ENCODE data around the gene VIPAS39. TPM values are rescaled to one million over a fixed set of nuclear protein-coding genes. Genes with fewer than 3 reads are reported as not detected.

The VIPAS39 gene
- total and polyA plus RNA-seq, 7 experiments from 2014 or later, result 10.5 to 21.2 (median 17.3) TPM

- intact Hi-C loops (cut with micrococcal nuclease), result loop anchor here (5.0 to 10.0 kb wide), 4 partner anchors 157 to 1307 kb away; partner anchors contain the start of gene GPATCH2L (in 1 of the 2)
- H3K27me3 Mint-ChIP-seq, result no peaks in the 10 kb centered on the region
- peak overlapping the region; percentile 96 to 100 (median 100) for H3K4me3 Mint-ChIP-seq
- ATAC-seq (no peak), DNase-seq (peak in 8 of 9 donors; percentile 23 to 59 (median 47))
- peaks cover 3 to 34% (median 25%) of the 10 kb centered on the region in 5 donors for H3K36me3 Mint-ChIP-seq
- peaks cover 6 to 51% (median 16%) of the 10 kb centered on the region in 3 experiments for H3K36me3 ChIP-seq (ENCODE audit: control insufficient read depth in 2 of 3, insufficient read depth in 3 of 3, low read length in 3 of 3)
- POLR2A ChIA-PET, result interaction anchor here (0.6 to 1.9 kb wide), 5 partner anchors 82 to 301 kb away, joined by 3 to 7 read pairs (median 3); partner anchors contain the start of genes GSTZ1, POMT2, SAMD15 and TMED8
- peaks cover 22 to 57% (median 47%) of the 10 kb centered on the region in 7 donors for H3K4me1 Mint-ChIP-seq
- peaks cover 0 to 2% (median 0%) of the 10 kb centered on the region in 11 donors for H3K9me3 Mint-ChIP-seq
- CTCF ChIA-PET, result interaction anchor here (0.8 to 1.5 kb wide), 2 partner anchors 143 to 287 kb away, joined by 3 to 6 read pairs; no protein-coding TSS in a partner anchor
- H3K27ac ChIP-seq (ENCODE audit: low read depth, low read length), result peak overlapping the region; percentile 82
- peak overlapping the region; percentile 66 to 100 (median 97) for H3K27ac Mint-ChIP-seq
- no peaks in the 10 kb centered on the region for H3K27me3 ChIP-seq (ENCODE audit: control insufficient read depth in 2 of 2, insufficient read depth in 2 of 2, low read length in 2 of 2)
- peaks cover 20 to 26% of the 10 kb centered on the region in 2 donors for H3K4me1 ChIP-seq (ENCODE audit: control insufficient read depth in 2 of 2, insufficient read depth in 2 of 2, low read length in 2 of 2)
- no peaks in the 10 kb centered on the region for H3K9me3 ChIP-seq (ENCODE audit: control insufficient read depth in 2 of 3, low read length in 3 of 3)
- peak overlapping the region; percentile 100 for H3K4me3 ChIP-seq (ENCODE audit: low read length)
Observed at GRCh38 chr14:77459072-77459723, 1.8 kb upstream of the VIPAS39 start.

GRCh38 chr14:77458249-77458950 lies 999 bp upstream of the VIPAS39 start:
- Mint-ChIP-seq H3K9me3 (peaks cover 0 to 2% (median 0%) of the 10 kb centered on the region in 11 donors), H3K36me3 (peaks cover 3 to 29% (median 21%) of the 10 kb centered on the region in 5 donors), H3K27me3 (no peaks in the 10 kb centered on the region), H3K4me1 (peaks cover 22 to 61% (median 47%) of the 10 kb centered on the region in 7 donors), H3K4me3 (peak overlapping the region; percentile 96 to 100 (median 100)), H3K27ac (peak overlapping the region; percentile 94 to 100 (median 99))
- peaks cover 20 to 26% of the 10 kb centered on the region in 2 donors for H3K4me1 ChIP-seq (ENCODE audit: control insufficient read depth in 2 of 2, insufficient read depth in 2 of 2, low read length in 2 of 2)
- POLR2A ChIA-PET, result interaction anchor here (1.0 to 1.9 kb wide), 4 partner anchors 81 to 248 kb away, joined by 3 to 7 read pairs (median 4); partner anchors contain the start of genes GSTZ1, POMT2, SAMD15 and SPTLC2
- H3K4me3 ChIP-seq (ENCODE audit: low read length), result peak overlapping the region; percentile 100
- peaks cover under 1 to 43% (median 16%) of the 10 kb centered on the region in 3 experiments for H3K36me3 ChIP-seq (ENCODE audit: control insufficient read depth in 2 of 3, insufficient read depth in 3 of 3, low read length in 3 of 3)
- no peaks in the 10 kb centered on the region for H3K9me3 ChIP-seq (ENCODE audit: control insufficient read depth in 2 of 3, low read length in 3 of 3)
- CTCF ChIA-PET, result interaction anchor here (1.5 kb wide), 1 partner anchor 142 kb away, joined by 6 read pairs; no protein-coding TSS in a partner anchor
- peak overlapping the region; percentile 82 for H3K27ac ChIP-seq (ENCODE audit: low read depth, low read length)
- no peak for ATAC-seq
- peak in 6 of 9 donors; percentile 3 to 48 (median 10) for DNase-seq
- no peaks in the 10 kb centered on the region for H3K27me3 ChIP-seq (ENCODE audit: control insufficient read depth in 2 of 2, insufficient read depth in 2 of 2, low read length in 2 of 2)
- intact Hi-C loops (cut with micrococcal nuclease), result loop anchor here (1.0 to 10.0 kb wide), 7 partner anchors 93 to 1306 kb away; partner anchors contain the start of genes ADCK1 (in 1 of the 2) and GPATCH2L (in 1 of the 2)

GRCh38 chr14:77457115-77457521 lies 283 bp downstream of the VIPAS39 start:
- Mint-ChIP-seq H3K4me3 (peak overlapping the region; percentile 96 to 100 (median 100)), H3K27me3 (no peaks in the 10 kb centered on the region), H3K36me3 (peaks cover 0 to 29% (median 26%) of the 10 kb centered on the region in 5 donors), H3K4me1 (peaks cover 22 to 68% (median 53%) of the 10 kb centered on the region in 7 donors), H3K9me3 (peaks cover 0 to 2% (median 0%) of the 10 kb centered on the region in 11 donors), H3K27ac (peak overlapping the region; percentile 94 to 100 (median 99))
- H3K4me1 ChIP-seq (ENCODE audit: control insufficient read depth in 2 of 2, insufficient read depth in 2 of 2, low read length in 2 of 2), result peaks cover 20 to 26% of the 10 kb centered on the region in 2 donors
- POLR2A ChIA-PET, result interaction anchor here (0.5 to 1.5 kb wide), 7 partner anchors 10 to 254 kb away, joined by 3 to 7 read pairs (median 3); partner anchors contain the start of genes SAMD15 and TMED8
- CTCF ChIA-PET, result no interaction called here
- DNase-seq (no peak), ATAC-seq (no peak)
- peak overlapping the region; percentile 100 for H3K4me3 ChIP-seq (ENCODE audit: low read length)
- no peaks in the 10 kb centered on the region for H3K27me3 ChIP-seq (ENCODE audit: control insufficient read depth in 2 of 2, insufficient read depth in 2 of 2, low read length in 2 of 2)
- intact Hi-C loops (cut with micrococcal nuclease), result loop anchor here (1.0 to 10.0 kb wide), 17 partner anchors 80 to 1796 kb away; partner anchors contain the start of genes ALKBH1 (in 2 of the 2), ANGEL1 (in 2 of the 2), CIPC (in 2 of the 2) and GSTZ1 (in 2 of the 2)
- H3K9me3 ChIP-seq (ENCODE audit: control insufficient read depth in 2 of 3, low read length in 3 of 3), result no peaks in the 10 kb centered on the region
- H3K36me3 ChIP-seq (ENCODE audit: control insufficient read depth in 2 of 3, insufficient read depth in 3 of 3, low read length in 3 of 3), result peaks cover 0 to 40% (median 8%) of the 10 kb centered on the region in 3 experiments
- peak overlapping the region; percentile 82 for H3K27ac ChIP-seq (ENCODE audit: low read depth, low read length)

GRCh38 chr14:77455966-77456640 lies 1.3 kb downstream of the VIPAS39 start:
- Mint-ChIP-seq H3K4me3 (peak overlapping the region in 8 of 10 donors; percentile 96 to 100 (median 100)), H3K27ac (peak overlapping the region in 4 of 9 donors; percentile 8 to 100 (median 97)), H3K4me1 (peaks cover 21 to 60% (median 46%) of the 10 kb centered on the region in 7 donors), H3K27me3 (no peaks in the 10 kb centered on the region), H3K9me3 (peaks cover 0 to 2% (median 0%) of the 10 kb centered on the region in 11 donors), H3K36me3 (peaks cover 0 to 34% (median 27%) of the 10 kb centered on the region in 5 donors)
- no peaks in the 10 kb centered on the region for H3K9me3 ChIP-seq (ENCODE audit: control insufficient read depth in 2 of 3, low read length in 3 of 3)
- intact Hi-C loops (cut with micrococcal nuclease), result loop anchor here (2.0 to 10.0 kb wide), 6 partner anchors 154 to 1795 kb away; partner anchors contain the start of genes ANGEL1 (in 1 of the 2), ERG28 (in 1 of the 2), GPATCH2L (in 1 of the 2) and TTLL5 (in 1 of the 2)
- H3K4me1 ChIP-seq (ENCODE audit: control insufficient read depth in 2 of 2, insufficient read depth in 2 of 2, low read length in 2 of 2), result peaks cover 20 to 26% of the 10 kb centered on the region in 2 donors
- POLR2A ChIA-PET, result interaction anchor here (1.0 kb wide), 1 partner anchor 135 kb away, joined by 3 read pairs; no protein-coding TSS in a partner anchor
- H3K36me3 ChIP-seq (ENCODE audit: control insufficient read depth in 2 of 3, insufficient read depth in 3 of 3, low read length in 3 of 3), result peaks cover 0 to 37% (median 11%) of the 10 kb centered on the region in 3 experiments
- DNase-seq (no peak), ATAC-seq (no peak)
- no peaks in the 10 kb centered on the region for H3K27me3 ChIP-seq (ENCODE audit: control insufficient read depth in 2 of 2, insufficient read depth in 2 of 2, low read length in 2 of 2)
- peak overlapping the region; percentile 82 for H3K27ac ChIP-seq (ENCODE audit: low read depth, low read length)
- H3K4me3 ChIP-seq (ENCODE audit: low read length), result peak overlapping the region; percentile 100
- CTCF ChIA-PET, result no interaction called here

GRCh38 chr14:77442196-77442595 lies 15.2 kb downstream of the VIPAS39 start:
- no peaks in the 10 kb centered on the region for H3K4me1 ChIP-seq (ENCODE audit: control insufficient read depth in 2 of 2, insufficient read depth in 2 of 2, low read length in 2 of 2)
- no peaks in the 10 kb centered on the region for H3K9me3 ChIP-seq (ENCODE audit: control insufficient read depth in 2 of 3, low read length in 3 of 3)
- ChIA-PET POLR2A (no interaction called here), CTCF (no interaction called here)
- H3K27me3 Mint-ChIP-seq, result no peaks in the 10 kb centered on the region
- no peaks in the 10 kb centered on the region for H3K4me1 Mint-ChIP-seq
- peaks cover 0 to 43% (median 30%) of the 10 kb centered on the region in 5 donors for H3K36me3 Mint-ChIP-seq
- H3K4me3 ChIP-seq (ENCODE audit: low read length), result no peak overlapping the region
- H3K27ac Mint-ChIP-seq, result no peak overlapping the region
- H3K27ac ChIP-seq (ENCODE audit: low read depth, low read length), result no peak overlapping the region
- intact Hi-C loops (cut with micrococcal nuclease), result no loop called here
- no peaks in the 10 kb centered on the region for H3K9me3 Mint-ChIP-seq
- no peak overlapping the region for H3K4me3 Mint-ChIP-seq
- ATAC-seq, result no peak
- no peak for DNase-seq
- no peaks in the 10 kb centered on the region for H3K27me3 ChIP-seq (ENCODE audit: control insufficient read depth in 2 of 2, insufficient read depth in 2 of 2, low read length in 2 of 2)
- peaks cover 8 to 50% (median 12%) of the 10 kb centered on the region in 3 experiments for H3K36me3 ChIP-seq (ENCODE audit: control insufficient read depth in 2 of 3, insufficient read depth in 3 of 3, low read length in 3 of 3)

Measured in naive thymus-derived CD4-positive, alpha-beta T cell (primary cell).